Measurements from ENCODE around the gene BICRA. TPM values are rescaled to one million over a fixed set of nuclear protein-coding genes. Genes with fewer than 3 reads are reported as not detected.

Gene BICRA
- total and polyA plus RNA-seq, 4 donors = 6.1 to 16.1 (median 6.7) TPM

- H3K27ac ChIP-seq (ENCODE audit: low read depth in 1 of 2, low read length in 1 of 2) = no peak overlapping the region
- H3K27me3 ChIP-seq (ENCODE audit: control insufficient read depth in 3 of 3, insufficient read depth in 3 of 3, low read length in 2 of 3) = no peaks in the 10 kb centered on the region
- ATAC-seq (ENCODE audit: insufficient read depth, low FRiP score) = no peak
- H3K4me3 ChIP-seq = no peak overlapping the region
- H3K4me1 ChIP-seq (ENCODE audit: control insufficient read depth in 5 of 5, insufficient read depth in 5 of 5, low read length in 5 of 5) = peaks cover 0 to 18% (median 0%) of the 10 kb centered on the region in 5 donors
- no peak for TF ChIP-seq CTCF (IDR thresholded peaks at IDR 0.05; ENCODE audit: control extremely low read depth, extremely low read depth)
- DNase-seq = no peak
- WGBS, 2 donors = 79 to 87% methylated on average over 6 of the region's 6 CpGs
- no peak overlapping the region for H3K9ac ChIP-seq (ENCODE audit: insufficient read depth in 1 of 2, low read length in 2 of 2)
- no peaks in the 10 kb centered on the region for H3K9me3 ChIP-seq (ENCODE audit: control insufficient read depth in 4 of 4, insufficient read depth in 3 of 4, low read length in 3 of 4)
- H3K36me3 ChIP-seq (ENCODE audit: control insufficient read depth in 4 of 4, insufficient read depth in 4 of 4, low read length in 4 of 4) = peaks cover 0 to 6% (median 4%) of the 10 kb centered on the region in 4 donors
Measured at GRCh38 chr19:47619763-47620162, 10.8 kb downstream of the BICRA start.

DNA sequence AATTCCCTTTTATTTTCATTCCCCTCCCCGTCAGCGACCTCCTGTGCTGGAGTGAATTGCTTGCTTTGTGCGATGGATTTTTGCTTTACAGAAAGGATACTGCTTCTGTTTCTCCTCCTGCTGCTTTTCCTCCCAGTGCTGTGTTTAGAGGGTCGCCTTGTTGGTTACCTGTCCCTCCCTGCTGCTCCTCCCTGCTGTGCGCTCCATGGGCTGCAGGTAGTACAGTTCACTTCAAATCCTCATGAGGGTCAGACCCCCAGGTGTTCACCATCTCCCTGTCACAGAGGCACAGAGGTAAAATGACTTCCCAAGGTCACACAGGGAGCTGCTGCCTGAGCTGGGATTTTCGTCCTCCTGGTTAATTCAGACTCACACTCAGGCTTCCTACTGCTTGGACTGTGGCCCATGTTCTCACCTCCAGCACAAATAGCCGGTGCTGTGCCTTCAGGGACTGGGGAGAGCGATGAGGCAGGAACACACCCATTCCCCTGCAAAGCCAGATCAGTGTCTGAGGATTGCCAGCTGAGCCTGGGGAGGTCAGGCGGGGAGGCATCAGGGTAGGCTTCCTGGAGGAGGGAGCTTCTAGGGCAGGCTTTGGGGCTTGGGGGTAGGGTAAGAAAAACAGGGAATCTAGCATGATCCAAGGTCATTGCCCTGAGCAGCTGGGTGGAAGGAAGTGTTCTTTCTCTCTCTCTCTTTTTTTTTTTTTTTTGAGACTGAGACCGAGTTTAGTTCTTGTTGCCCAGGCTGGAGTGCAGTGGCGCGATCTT is 14.4 kb downstream of the BICRA start:
- no peak overlapping the region for H3K27ac ChIP-seq (ENCODE audit: low read depth in 1 of 2, low read length in 1 of 2)
- H3K9ac ChIP-seq (ENCODE audit: insufficient read depth in 1 of 2, low read length in 2 of 2) = no peak overlapping the region
- no peak overlapping the region for H3K4me3 ChIP-seq
- no peak for ATAC-seq (ENCODE audit: insufficient read depth, low FRiP score)
- TF ChIP-seq CTCF (IDR thresholded peaks at IDR 0.05; ENCODE audit: control extremely low read depth, extremely low read depth) = no peak
- DNase-seq = no peak
- 86 to 91% methylated on average over 12 of the region's 12 CpGs for WGBS, 2 donors
- H3K9me3 ChIP-seq (ENCODE audit: control insufficient read depth in 4 of 4, insufficient read depth in 3 of 4, low read length in 3 of 4) = no peaks in the 10 kb centered on the region
- H3K4me1 ChIP-seq (ENCODE audit: control insufficient read depth in 5 of 5, insufficient read depth in 5 of 5, low read length in 5 of 5) = peaks cover 0 to 22% (median 3%) of the 10 kb centered on the region in 5 donors
- no peaks in the 10 kb centered on the region for H3K27me3 ChIP-seq (ENCODE audit: control insufficient read depth in 3 of 3, insufficient read depth in 3 of 3, low read length in 2 of 3)
- H3K36me3 ChIP-seq (ENCODE audit: control insufficient read depth in 4 of 4, insufficient read depth in 4 of 4, low read length in 4 of 4) = peaks cover 0 to 4% (median under 1%) of the 10 kb centered on the region in 4 donors

DNA sequence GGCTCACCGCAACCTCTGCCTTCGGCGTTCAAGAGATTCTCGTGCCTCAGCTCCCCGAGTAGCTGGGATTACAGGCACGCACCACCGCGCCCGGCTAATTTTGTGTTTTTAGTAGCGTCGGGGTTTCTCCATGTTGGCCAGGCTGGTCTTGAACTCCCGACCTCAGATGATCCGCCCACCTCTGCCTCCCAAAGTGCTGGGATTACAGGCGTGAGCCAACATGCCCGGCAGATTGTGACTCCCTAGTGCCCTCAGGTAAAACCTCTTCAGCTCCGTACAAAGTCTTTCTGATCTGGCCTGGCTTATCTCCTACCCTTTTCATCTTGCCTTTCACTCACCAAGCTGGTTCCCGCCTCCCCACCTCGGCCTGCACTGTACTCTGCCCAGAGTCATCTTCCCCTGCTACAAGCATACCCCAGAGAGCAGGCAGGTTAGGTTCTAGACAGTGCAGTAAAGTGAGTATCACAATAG is 15.0 kb downstream of the BICRA start:
- H3K9me3 ChIP-seq (ENCODE audit: control insufficient read depth in 4 of 4, insufficient read depth in 3 of 4, low read length in 3 of 4) = no peaks in the 10 kb centered on the region
- H3K4me1 ChIP-seq (ENCODE audit: control insufficient read depth in 5 of 5, insufficient read depth in 5 of 5, low read length in 5 of 5) = peaks cover 0 to 19% (median 0%) of the 10 kb centered on the region in 5 donors
- TF ChIP-seq CTCF (IDR thresholded peaks at IDR 0.05; ENCODE audit: control extremely low read depth, extremely low read depth) = no peak
- no peak for ATAC-seq (ENCODE audit: insufficient read depth, low FRiP score)
- no peak overlapping the region for H3K27ac ChIP-seq (ENCODE audit: low read depth in 1 of 2, low read length in 1 of 2)
- no peak for DNase-seq
- H3K27me3 ChIP-seq (ENCODE audit: control insufficient read depth in 3 of 3, insufficient read depth in 3 of 3, low read length in 2 of 3) = no peaks in the 10 kb centered on the region
- peaks cover 0 to 4% (median under 1%) of the 10 kb centered on the region in 4 donors for H3K36me3 ChIP-seq (ENCODE audit: control insufficient read depth in 4 of 4, insufficient read depth in 4 of 4, low read length in 4 of 4)
- 87 to 88% methylated on average over 18 of the region's 18 CpGs for WGBS, 2 donors
- H3K4me3 ChIP-seq = no peak overlapping the region
- H3K9ac ChIP-seq (ENCODE audit: insufficient read depth in 1 of 2, low read length in 2 of 2) = no peak overlapping the region
